Measurements from ENCODE around the gene MS4A10.

Gene MS4A10

DNA sequence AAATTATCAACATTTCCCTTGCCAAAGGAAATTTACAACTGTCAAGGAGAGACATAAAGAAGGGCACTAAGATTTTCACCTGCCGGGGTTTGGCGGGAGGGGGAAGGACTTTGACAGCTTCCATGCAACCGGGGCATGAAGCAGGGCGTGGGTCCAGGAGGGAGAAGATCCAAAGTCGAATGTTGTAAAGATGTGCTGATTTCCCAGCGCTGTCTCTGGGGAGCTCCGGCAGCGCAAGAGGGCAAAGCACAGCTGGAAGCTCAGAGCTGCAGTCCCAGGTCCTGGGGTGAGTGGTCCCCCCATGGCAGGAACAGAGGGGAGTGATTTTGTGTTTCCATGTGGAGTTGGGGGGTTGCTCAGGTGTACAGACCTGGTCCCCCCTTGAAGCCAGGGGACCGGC, at the start of gene MS4A10:
Gene MS4A10 (plus strand): TSS at position 198 of the 400 bp plus-strand sequence. CDS start 5,003 bp downstream, outside the sequence.
- TF ChIP-seq GATA3 (IDR thresholded peaks at IDR 0.05; ENCODE audit: low read depth, low read length) (no peak), GATA2 (IDR thresholded peaks at IDR 0.05; ENCODE audit: low read depth, low read length) (no peak)

DNA sequence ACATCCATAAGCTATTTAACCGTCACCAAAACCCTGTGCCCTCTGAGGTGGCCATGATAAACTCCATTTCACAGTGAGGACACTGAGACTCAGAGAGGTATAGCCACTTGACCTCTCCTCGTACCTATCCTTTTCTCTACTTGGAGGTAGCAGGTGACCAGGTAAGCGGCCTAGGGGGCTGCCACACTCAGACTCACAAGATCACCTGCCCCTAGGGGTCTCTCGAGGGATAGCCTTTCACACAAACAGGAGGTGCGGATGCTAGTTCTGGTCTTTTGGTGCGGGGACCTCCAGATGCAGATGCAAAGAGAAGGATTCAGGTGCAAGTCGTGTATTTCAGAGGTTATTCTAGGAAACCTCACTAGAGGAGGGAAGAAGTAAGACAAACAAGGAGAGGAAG, 46.0 kb upstream of the MS4A10 start:
- no peak for TF ChIP-seq GATA3 (IDR thresholded peaks at IDR 0.05; ENCODE audit: low read depth, low read length)
- no peak for TF ChIP-seq GATA2 (IDR thresholded peaks at IDR 0.05; ENCODE audit: low read depth, low read length)

- TF ChIP-seq GATA2 (IDR thresholded peaks at IDR 0.05; ENCODE audit: low read depth, low read length) = no peak
- TF ChIP-seq GATA3 (IDR thresholded peaks at IDR 0.05; ENCODE audit: low read depth, low read length) = no peak
Measured at GRCh38 chr11:60740573-60740972, 44.6 kb upstream of the MS4A10 start.

DNA sequence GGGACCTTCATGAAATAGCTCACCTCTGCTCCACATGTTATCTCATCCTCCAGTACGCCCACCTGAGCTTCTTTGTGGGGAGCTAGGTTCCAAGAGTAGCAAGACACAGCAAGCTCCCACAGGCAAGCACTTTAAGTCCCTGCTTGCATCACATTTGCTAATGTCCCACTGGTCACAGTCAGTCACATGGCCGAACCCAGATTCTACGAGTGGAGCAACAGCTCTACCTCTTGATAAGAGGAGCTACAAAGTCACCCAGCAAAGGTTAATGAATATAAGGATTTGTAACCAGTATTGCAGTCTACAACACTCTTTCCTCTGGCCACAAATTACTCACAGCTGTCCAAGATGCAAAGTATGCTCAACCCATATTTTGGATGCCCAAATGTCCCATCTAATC, 43.7 kb upstream of the MS4A10 start:
- TF ChIP-seq GATA3 (IDR thresholded peaks at IDR 0.05; ENCODE audit: low read depth, low read length) = no peak
- TF ChIP-seq GATA2 (IDR thresholded peaks at IDR 0.05; ENCODE audit: low read depth, low read length) = no peak

DNA sequence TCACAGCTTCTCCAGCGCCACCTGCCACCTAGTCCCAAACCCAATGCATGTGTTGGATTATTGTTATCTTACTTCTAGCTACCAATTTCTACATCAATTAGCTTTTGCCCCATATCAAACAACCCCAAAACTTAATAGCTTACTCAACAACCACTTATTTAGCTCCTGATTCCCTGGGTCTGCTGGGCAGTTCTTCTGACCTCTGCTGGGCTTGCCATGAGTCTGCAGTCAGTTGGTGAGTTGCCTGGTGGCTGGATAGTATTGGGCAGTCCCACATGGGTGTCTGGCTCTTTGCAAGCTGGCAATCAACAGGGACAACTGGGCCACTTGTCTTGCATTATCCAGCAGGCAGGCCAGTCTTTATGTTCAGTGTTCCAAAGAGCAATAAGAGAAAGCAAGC, 42.1 kb upstream of the MS4A10 start:
- TF ChIP-seq GATA2 (IDR thresholded peaks at IDR 0.05; ENCODE audit: low read depth, low read length) (no peak), GATA3 (IDR thresholded peaks at IDR 0.05; ENCODE audit: low read depth, low read length) (no peak)

DNA sequence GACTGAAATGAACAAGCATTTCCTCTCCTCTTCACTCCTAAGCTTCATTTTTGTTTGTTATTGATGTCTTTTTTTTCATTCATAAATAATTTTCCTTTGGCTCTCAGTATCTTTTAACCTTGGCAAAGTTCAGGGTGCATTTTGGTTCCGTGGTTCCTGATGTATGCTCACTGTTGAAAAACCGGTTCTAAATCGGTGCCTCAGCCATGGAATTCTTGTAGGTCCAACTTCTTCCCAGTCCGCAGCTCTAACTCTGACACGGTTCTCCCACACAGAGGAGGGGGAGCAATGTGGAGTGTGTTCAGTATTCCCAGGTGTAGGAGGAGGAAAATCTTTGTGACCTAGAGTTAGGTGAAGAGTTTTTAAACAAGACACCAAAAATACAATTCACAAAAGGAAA, 41.0 kb upstream of the MS4A10 start:
- TF ChIP-seq GATA2 (IDR thresholded peaks at IDR 0.05; ENCODE audit: low read depth, low read length) (no peak), GATA3 (IDR thresholded peaks at IDR 0.05; ENCODE audit: low read depth, low read length) (no peak)

DNA sequence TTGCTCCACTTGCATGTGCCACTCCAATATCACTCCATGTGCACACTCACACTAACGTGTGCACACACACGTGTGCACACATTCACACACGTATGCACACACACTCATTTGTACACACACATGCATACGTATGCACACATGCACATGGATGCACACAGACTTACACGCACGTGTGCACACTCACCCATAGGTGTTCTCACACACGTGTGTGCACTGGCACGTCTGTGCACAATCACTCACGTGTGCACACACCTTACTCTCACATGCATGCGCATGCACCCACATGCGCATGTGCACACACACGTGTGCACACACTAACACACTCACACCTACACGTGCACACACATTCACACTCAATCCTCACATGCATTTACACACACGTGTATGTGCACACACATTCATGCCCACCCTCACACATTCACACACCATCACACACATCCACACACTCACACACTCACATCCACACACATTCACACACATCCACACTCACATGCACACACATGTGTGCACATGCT, 37.7 kb upstream of the MS4A10 start:
- no peak for TF ChIP-seq GATA2 (IDR thresholded peaks at IDR 0.05; ENCODE audit: low read depth, low read length)
- TF ChIP-seq GATA3 (IDR thresholded peaks at IDR 0.05; ENCODE audit: low read depth, low read length) = no peak

GRCh38 chr11:60748225-60748624, 36.9 kb upstream of the MS4A10 start:
- no peak for TF ChIP-seq GATA2 (IDR thresholded peaks at IDR 0.05; ENCODE audit: low read depth, low read length)
- TF ChIP-seq GATA3 (IDR thresholded peaks at IDR 0.05; ENCODE audit: low read depth, low read length) = no peak

DNA sequence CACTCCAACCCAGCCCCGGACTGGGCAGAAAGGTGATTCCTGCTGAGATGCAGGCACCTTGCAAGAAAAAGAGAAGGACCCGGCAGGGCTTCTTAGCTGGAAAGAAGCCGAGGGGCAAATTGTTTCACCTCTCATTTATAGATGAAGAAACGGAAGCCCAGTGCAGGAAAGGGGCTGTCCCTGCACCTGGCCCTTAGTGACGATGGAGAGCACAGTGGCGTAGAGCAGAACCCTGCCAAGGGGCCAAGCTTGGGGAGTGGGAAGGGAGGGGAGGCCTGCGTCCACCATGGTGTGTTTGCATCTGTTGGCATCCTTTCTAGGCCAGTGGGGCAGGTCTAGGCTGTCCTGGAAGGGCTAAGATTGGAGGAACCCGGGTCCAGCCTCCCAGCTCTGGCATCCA, 36.3 kb upstream of the MS4A10 start:
- TF ChIP-seq GATA3 (IDR thresholded peaks at IDR 0.05; ENCODE audit: low read depth, low read length) (no peak), GATA2 (IDR thresholded peaks at IDR 0.05; ENCODE audit: low read depth, low read length) (no peak)

- TF ChIP-seq GATA3 (IDR thresholded peaks at IDR 0.05; ENCODE audit: low read depth, low read length) (no peak), GATA2 (IDR thresholded peaks at IDR 0.05; ENCODE audit: low read depth, low read length) (no peak)
Measured at GRCh38 chr11:60750911-60751310, 34.2 kb upstream of the MS4A10 start.

DNA sequence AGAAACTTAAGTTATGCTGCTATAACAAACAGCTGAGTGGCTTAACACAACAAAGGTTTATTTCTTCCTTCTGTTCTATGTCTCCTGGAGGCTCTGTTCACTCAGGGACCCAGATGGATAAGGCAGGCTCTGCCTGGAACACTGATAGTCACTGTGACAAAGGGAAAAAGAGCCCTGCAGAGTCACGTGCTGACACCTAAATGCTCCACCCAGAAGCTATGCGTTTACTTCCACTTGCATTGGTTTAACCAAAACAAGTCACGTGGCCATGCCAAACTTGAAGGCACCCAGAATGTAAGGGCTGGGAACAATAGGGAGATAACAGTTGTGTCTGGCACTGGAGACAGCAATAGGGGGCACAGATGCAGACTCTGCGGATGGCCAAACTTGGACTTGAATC, 31.8 kb upstream of the MS4A10 start:
- TF ChIP-seq GATA2 (IDR thresholded peaks at IDR 0.05; ENCODE audit: low read depth, low read length) = no peak
- no peak for TF ChIP-seq GATA3 (IDR thresholded peaks at IDR 0.05; ENCODE audit: low read depth, low read length)

- no peak for TF ChIP-seq GATA3 (IDR thresholded peaks at IDR 0.05; ENCODE audit: low read depth, low read length)
- TF ChIP-seq GATA2 (IDR thresholded peaks at IDR 0.05; ENCODE audit: low read depth, low read length) = no peak
Measured at GRCh38 chr11:60754887-60755286, 30.2 kb upstream of the MS4A10 start.

DNA sequence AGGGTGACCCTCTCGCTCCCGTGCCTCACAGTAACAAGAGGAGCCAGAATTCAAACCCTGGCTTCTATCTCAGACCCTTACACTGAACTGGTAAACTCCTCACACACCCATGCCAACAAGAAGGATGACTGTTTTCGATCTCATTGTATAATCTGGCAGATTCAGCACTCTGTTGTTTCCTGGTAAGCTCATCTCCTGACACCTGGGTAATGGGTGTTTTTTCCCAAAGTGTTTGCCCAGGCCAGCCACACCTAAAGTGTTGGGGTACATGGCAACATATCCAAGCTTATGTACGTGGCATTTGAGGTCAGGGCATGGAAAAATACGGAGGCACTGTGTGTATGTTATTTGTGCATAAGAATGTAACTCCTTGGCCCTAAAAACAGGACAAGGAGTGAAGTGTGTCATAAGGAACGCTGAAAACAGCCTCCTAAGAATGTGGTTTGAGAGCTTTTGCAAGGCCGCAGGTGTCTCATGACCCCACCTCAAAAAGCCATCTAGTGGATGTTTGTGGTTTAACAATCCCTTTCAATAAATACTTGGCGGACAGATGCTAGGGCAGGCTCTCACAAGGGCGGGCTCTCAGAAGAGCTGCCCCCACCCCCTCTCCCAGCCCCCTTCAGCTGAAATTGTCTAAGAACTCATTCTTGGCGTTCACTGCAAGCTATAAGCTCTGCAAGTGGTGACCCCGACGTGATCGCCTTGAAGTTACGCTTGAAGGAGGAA, 28.7 kb upstream of the MS4A10 start, which contains the start of gene MS4A15:
Gene MS4A15 (plus strand): TSS at position 561 of the 726 bp plus-strand sequence. CDS start 6,867 bp downstream, outside the sequence.
- TF ChIP-seq GATA3 (IDR thresholded peaks at IDR 0.05; ENCODE audit: low read depth, low read length) (no peak), GATA2 (IDR thresholded peaks at IDR 0.05; ENCODE audit: low read depth, low read length) (no peak)

- TF ChIP-seq GATA2 (IDR thresholded peaks at IDR 0.05; ENCODE audit: low read depth, low read length) (no peak), GATA3 (IDR thresholded peaks at IDR 0.05; ENCODE audit: low read depth, low read length) (no peak)
Measured at GRCh38 chr11:60757231-60757800, 27.8 kb upstream of the MS4A10 start.

Measured in SH-SY5Y (cell line).